K562 (cell line): ENCODE data around the gene MLKL. TPM values are rescaled to one million over a fixed set of nuclear protein-coding genes. Genes with fewer than 3 reads are reported as not detected.

ENCODE experiments used
- ARID3A ChIP-seq: IDR thresholded peaks from 2 replicates; pipeline ENCODE4 v1.6.1; 2012; ENCODE audit warnings: low read depth, low read length, improper control_type of control experiment, borderline replicate concordance
- BCOR ChIP-seq: fragments of 450-650 bp; IDR thresholded peaks from 2 replicates; pipeline ENCODE4 v1.6.1; 2016
- BRF1 ChIP-seq: IDR thresholded peaks from 3 replicates; pipeline ENCODE4 v1.6.1; 2011; ENCODE audit warnings: borderline replicate concordance, mild to moderate bottlenecking; ENCODE audit not compliant: insufficient read length; ENCODE audit errors: extremely low read depth
- CCAR2 ChIP-seq: fragments of 200-400 bp; formaldehyde crosslinking; IDR thresholded peaks from 2 replicates; pipeline ENCODE4 v1.6.1; 2017; ENCODE audit warnings: mild to moderate bottlenecking, low read depth, low read length
- CEBPG ChIP-seq, 3 experiments: fragments of 200-800 bp in 1 of 3; sonication (Bioruptor generic) in 1 of 3; sonication (generic) in 1 of 3; formaldehyde crosslinking in 1 of 3; IDR thresholded peaks in 2 of 3; conservative IDR thresholded peaks in 1 of 3; 2 replicates each; pipeline versions ENCODE4 v1.6.1 to v1.8.0; 2016 to 2022; ENCODE audit warnings: missing compliant biosample characterization in 2 of 3, missing genetic modification characterization in 2 of 3, mild to moderate bottlenecking in 1 of 3, missing genetic modification reagents in 1 of 3
- ESRRB ChIP-seq: fragments of 250-450 bp; sonication (Bioruptor Pico); IDR thresholded peaks from 2 replicates; pipeline ENCODE4 v1.5.0; 2020; ENCODE audit warnings: mild to moderate bottlenecking, moderate library complexity, borderline replicate concordance
- HNRNPLL ChIP-seq: fragments of 200-400 bp; formaldehyde crosslinking; IDR thresholded peaks from 2 replicates; pipeline ENCODE4 v1.6.1; 2017; ENCODE audit warnings: low read length, low read depth, mild to moderate bottlenecking; ENCODE audit not compliant: poor library complexity, severe bottlenecking
- MAFF ChIP-seq: IDR thresholded peaks from 2 replicates; pipeline ENCODE4 v1.6.1; 2012; ENCODE audit warnings: low read length, improper control_type of control experiment
- MEF2D ChIP-seq: conservative IDR thresholded peaks from 2 replicates; pipeline ENCODE4 v1.6.1; 2016; ENCODE audit warnings: low read depth, missing genetic modification characterization, missing compliant biosample characterization
- MTA3 ChIP-seq: fragments of 450-650 bp; formaldehyde crosslinking; IDR thresholded peaks from 2 replicates; pipeline ENCODE4 v1.6.1; 2017; ENCODE audit warnings: mild to moderate bottlenecking, borderline replicate concordance
- MYC ChIP-seq, 2 experiments: fragments of 250-450 bp in 1 of 2; sonication (Bioruptor Pico) in 1 of 2; IDR thresholded peaks; 2 replicates each; pipeline versions ENCODE4 v1.5.1 to v1.6.1; 2012 to 2021; ENCODE audit warnings: low read depth in 2 of 2, borderline replicate concordance in 1 of 2, improper control_type of control experiment in 1 of 2, low read length in 1 of 2, mild to moderate bottlenecking in 1 of 2, moderate library complexity in 1 of 2
- NFIC ChIP-seq: fragments of 450-650 bp; IDR thresholded peaks from 2 replicates; pipeline ENCODE4 v1.6.1; 2017; ENCODE audit warnings: mild to moderate bottlenecking, inconsistent platforms
- OTX1 ChIP-seq: fragments of 450-650 bp; formaldehyde crosslinking; IDR thresholded peaks from 2 replicates; pipeline ENCODE4 v1.4.0; 2022; ENCODE audit warnings: mild to moderate bottlenecking
- PML ChIP-seq: IDR thresholded peaks from 2 replicates; pipeline ENCODE4 v1.6.1; 2012; ENCODE audit warnings: low read length, inconsistent platforms
- RB1 ChIP-seq: fragments of 450-650 bp; IDR thresholded peaks from 2 replicates; pipeline ENCODE4 v1.6.1; 2017; ENCODE audit warnings: low read depth, mild to moderate bottlenecking
- SP1 ChIP-seq: sonication (generic); formaldehyde crosslinking; IDR thresholded peaks from 2 replicates; pipeline ENCODE4 v1.8.1; 2022; ENCODE audit warnings: mild to moderate bottlenecking, missing genetic modification reagents
- STAT6 ChIP-seq: sonication (generic); formaldehyde crosslinking; IDR thresholded peaks from 2 replicates; pipeline ENCODE4 v1.8.1; 2023; ENCODE audit warnings: mild to moderate bottlenecking, missing genetic modification reagents
- TAL1 ChIP-seq: fragments of 450-650 bp; IDR thresholded peaks from 2 replicates; pipeline ENCODE4 v1.6.1; 2016; ENCODE audit warnings: mild to moderate bottlenecking
- ZFP30 ChIP-seq: fragments of 250-450 bp; sonication (Bioruptor Pico); IDR thresholded peaks from 2 replicates; pipeline ENCODE4 v1.8.0; 2022; ENCODE audit warnings: moderate library complexity, mild to moderate bottlenecking, inconsistent platforms, borderline replicate concordance
- ZNF140 ChIP-seq: fragments of 250-450 bp; sonication (Bioruptor Pico); IDR thresholded peaks from 2 replicates; pipeline ENCODE4 v1.8.0; 2021; ENCODE audit warnings: moderate library complexity, mild to moderate bottlenecking, inconsistent platforms
- ZNF282 ChIP-seq: sonication (generic); formaldehyde crosslinking; IDR thresholded peaks from 2 replicates; pipeline ENCODE4 v1.8.1; 2023; ENCODE audit warnings: missing genetic modification reagents
- ZNF445 ChIP-seq: fragments of 250-450 bp; sonication (Bioruptor Pico); IDR thresholded peaks from 2 replicates; pipeline ENCODE4 v1.4.0; 2020; ENCODE audit warnings: low read depth, mild to moderate bottlenecking, moderate library complexity
- polyA plus RNA-seq, 8 experiments: library from polyadenylated mRNA; depleted of rRNA in 4 of 8; stranded (reverse) in 5 of 8; unstranded in 3 of 8; fragments of >200 nt; fragmentation: Nextera tagmentation in 2 of 8; fragmentation: Illumina TruSeq in 1 of 8; extraction: Ambion mirVana in 2 of 8; extraction: Trizol in 1 of 8; gene quantifications; 2 replicates each; pipeline versions ENCODE4 v1.2.1 to v1.2.3, GENCODE V29; 2011 to 2014; ENCODE audit warnings: inconsistent platforms in 1 of 8, missing spikeins in 1 of 8
- total RNA-seq, 7 experiments: library from RNA; depleted of rRNA in 6 of 7; stranded (reverse); fragments of >200 nt in 6 of 7; fragmentation: Illumina TruSeq in 2 of 7; extraction: Trizol in 2 of 7; gene quantifications; 2 replicates each; pipeline versions ENCODE4 v1.2.1 to v1.2.3, GENCODE V29; 2011 to 2021; ENCODE audit warnings: low replicate concordance in 1 of 7

MLKL gene
- total and polyA plus RNA-seq, 9 of the 15 experiments (the other 6 are each of a cell fraction or from before 2014, with no cell fraction given): 1.6 to 6.1 (median 4.8) TPM

GRCh38 chr16:74695450-74696422, 4.9 kb downstream of the MLKL start (continued):
- TF ChIP-seq HNRNPLL (no peak), STAT6 (no peak), CCAR2 (no peak), ZNF140 (CRISPR knock-in tag) (no peak), ESRRB (no peak), CEBPG (CRISPR knock-in tag; IDR thresholded peaks at IDR 0.05) (peak; percentile 81), CEBPG (tag; conservative IDR thresholded peaks at IDR 0.05 in 1 of 2, IDR thresholded peaks at IDR 0.05 in 1 of 2) (peak; percentile 84 to 86), PML (no peak), RB1 (peak; percentile 51; the same call in 1 of the 2 replicates), BRF1 (no peak), TAL1 (no peak), ARID3A (no peak), MEF2D (no peak), NFIC (no peak), MTA3 (peak; percentile 80; the same call in 1 of the 2 replicates), ZFP30 (CRISPR knock-in tag) (no peak), BCOR (no peak), SP1 (CRISPR knock-in tag) (peak; percentile 64; the same call in 1 of the 2 replicates), ZNF445 (CRISPR knock-in tag) (no peak), ZNF282 (no peak), MYC (IDR thresholded peaks at IDR 0.05; ENCODE audit: low read depth, low read length) (no peak), MYC (CRISPR knock-in tag; IDR thresholded peaks at IDR 0.05; ENCODE audit: borderline replicate concordance, low read depth) (no peak), MAFF (no peak), OTX1 (no peak)
